ENCODE measurements around the gene LARGE1.

DNA sequence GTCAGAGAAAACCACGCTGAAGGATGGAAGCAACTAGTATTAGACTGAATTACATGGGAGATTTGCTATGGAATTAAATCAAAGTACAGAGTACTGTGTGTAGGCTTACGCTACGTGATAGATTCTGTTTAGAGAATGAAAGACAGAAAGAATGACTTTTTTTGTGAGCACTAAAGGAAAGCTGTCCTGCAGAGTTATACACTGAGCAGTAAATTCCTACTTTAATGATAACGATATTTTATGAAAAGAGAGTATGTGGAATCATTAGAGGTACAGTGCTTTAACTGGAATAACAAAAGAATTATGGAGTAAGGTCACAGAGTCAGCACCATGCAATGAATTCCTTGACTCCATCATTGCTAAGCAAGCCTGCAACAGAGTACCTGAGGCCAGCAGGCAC, 566.8 kb downstream of the LARGE1 start:
- TF ChIP-seq, protein P1, sequence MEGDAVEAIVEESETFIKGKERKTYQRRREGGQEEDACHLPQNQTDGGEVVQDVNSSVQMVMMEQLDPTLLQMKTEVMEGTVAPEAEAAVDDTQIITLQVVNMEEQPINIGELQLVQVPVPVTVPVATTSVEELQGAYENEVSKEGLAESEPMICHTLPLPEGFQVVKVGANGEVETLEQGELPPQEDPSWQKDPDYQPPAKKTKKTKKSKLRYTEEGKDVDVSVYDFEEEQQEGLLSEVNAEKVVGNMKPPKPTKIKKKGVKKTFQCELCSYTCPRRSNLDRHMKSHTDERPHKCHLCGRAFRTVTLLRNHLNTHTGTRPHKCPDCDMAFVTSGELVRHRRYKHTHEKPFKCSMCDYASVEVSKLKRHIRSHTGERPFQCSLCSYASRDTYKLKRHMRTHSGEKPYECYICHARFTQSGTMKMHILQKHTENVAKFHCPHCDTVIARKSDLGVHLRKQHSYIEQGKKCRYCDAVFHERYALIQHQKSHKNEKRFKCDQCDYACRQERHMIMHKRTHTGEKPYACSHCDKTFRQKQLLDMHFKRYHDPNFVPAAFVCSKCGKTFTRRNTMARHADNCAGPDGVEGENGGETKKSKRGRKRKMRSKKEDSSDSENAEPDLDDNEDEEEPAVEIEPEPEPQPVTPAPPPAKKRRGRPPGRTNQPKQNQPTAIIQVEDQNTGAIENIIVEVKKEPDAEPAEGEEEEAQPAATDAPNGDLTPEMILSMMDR (IDR thresholded peaks at IDR 0.05 in 8 of 11, conservative IDR thresholded peaks at IDR 0.05 in 3 of 11), result no peak
- no peak for TF ChIP-seq POLR2A (IDR thresholded peaks at IDR 0.05)
- no peak for TF ChIP-seq POLR2AphosphoS5 (IDR thresholded peaks at IDR 0.05)
